GM19372 (cell line): ENCODE results near the gene AHNAK2.

Experiments
- ATAC-seq: cut with Tn5 transposase; IDR thresholded peaks from one replicate; pipeline ENCODE4 v1.9.1; 2021; ENCODE audit warnings: mild to moderate bottlenecking, low read depth, moderate library complexity; ENCODE audit not compliant: unreplicated experiment

The AHNAK2 gene

DNA sequence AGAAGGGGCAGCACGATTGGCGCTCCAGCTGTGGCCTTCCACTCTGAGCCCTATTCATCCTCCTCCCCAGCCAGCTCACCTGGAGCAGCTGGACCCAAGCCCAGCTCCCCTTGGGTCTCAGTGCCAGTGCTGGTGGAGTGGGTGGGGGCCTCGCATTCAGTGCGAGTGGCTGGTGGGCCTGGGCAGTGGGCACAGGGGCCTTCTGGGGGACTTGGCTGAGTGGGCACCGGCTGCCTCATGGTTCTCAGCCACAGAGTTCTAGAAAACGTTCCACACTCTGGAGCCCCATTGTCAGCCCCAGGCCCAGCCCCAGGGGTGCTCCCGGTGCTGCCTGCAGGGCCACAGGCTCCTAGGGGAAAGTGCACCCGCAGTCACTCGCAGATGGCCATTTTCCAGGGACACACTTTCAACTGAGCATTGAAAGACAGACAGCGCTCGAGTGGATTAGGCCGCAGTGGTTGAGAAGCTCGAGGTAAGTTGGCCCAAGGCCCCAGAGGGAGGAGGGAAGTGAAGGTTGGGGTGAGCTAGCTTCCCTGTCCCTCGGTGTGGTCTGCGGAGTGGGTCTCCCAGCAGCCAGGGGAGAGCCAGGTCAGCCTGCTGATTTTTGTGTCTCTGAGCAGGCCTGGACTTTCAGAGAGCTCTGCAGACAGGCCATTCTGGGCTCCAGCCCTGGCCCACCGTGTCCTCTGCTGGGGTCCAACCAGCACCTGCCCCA, 11.2 kb upstream of the AHNAK2 start:
- no peak for ATAC-seq

DNA sequence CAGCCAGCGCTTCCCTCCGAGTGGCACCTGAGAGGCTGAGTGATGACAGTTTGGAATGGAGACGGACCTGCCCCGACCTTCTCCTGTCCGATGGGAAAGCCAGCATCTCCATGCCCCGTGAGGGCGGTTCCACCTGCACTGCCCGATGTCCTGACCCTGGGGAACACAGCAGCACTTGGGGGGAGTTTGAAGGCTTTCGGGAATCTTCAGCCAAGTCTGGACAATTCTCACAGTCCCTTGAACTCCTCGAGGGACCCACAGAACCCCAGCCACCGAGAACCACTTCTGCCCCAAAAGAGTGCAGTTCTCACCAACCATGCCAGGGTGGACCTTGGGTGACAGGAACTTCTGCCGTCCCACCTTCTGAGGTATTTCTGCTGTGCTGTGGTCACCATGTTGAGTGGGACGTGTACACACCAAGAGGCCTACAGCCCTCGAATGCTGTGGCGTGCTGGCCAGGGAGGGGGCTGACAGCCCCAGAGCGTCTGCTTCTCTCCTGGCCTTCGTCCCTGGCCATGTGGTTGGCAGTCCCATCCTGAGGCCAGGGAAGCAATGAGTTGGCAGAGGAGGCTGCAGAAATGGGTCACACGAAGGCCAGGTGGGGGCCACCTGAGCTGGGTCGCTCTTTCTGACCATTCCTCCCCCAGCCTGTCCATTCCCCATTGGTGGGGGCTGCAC, 8.5 kb upstream of the AHNAK2 start:
- no peak for ATAC-seq

DNA sequence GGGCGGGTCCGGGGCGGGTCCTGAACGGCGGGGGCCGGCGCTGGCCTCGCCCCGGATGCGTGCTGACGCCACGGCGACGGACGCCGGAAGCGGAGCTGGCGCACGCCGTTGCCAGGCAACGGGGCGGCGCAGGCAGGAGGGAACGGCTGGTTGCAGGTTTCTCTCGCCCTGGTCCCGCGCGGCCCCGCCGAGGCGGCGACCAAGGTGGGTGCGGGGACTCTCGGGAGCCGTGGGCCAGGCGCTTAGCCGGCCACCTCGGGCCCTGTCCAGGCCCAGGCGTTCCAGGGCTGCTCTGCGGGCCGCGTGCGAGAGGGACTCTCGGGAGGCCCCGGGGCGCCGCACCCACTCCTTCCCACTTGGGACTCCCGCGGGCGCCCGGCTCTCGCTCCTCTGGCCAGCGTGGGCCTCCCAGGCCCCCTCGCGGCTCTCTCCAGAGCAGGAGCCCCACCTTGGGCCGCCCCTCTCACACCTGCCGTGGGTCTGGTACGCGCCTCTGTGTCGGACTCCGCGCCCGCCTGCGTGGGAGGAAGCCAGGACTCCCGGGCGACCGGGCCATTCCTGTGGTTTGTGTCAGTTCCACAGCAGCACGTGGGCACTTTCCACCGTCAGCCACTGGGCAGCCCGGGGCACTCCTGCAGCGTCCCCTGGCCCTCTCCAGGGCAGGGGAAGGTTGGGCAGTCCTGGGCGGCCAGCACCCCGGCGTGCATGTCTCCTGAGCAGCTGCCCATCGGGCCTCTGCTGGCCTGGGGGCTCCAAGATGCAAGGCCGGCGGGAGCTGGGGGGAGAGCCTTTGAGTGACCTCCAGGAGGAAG, 7.7 kb upstream of the AHNAK2 start, which contains the start of gene CLBA1:
Gene CLBA1 (plus strand): TSS at position 114 of the 812 bp plus-strand sequence. CDS start 644 bp downstream, at position 758.
- ATAC-seq: peak; percentile 97

DNA sequence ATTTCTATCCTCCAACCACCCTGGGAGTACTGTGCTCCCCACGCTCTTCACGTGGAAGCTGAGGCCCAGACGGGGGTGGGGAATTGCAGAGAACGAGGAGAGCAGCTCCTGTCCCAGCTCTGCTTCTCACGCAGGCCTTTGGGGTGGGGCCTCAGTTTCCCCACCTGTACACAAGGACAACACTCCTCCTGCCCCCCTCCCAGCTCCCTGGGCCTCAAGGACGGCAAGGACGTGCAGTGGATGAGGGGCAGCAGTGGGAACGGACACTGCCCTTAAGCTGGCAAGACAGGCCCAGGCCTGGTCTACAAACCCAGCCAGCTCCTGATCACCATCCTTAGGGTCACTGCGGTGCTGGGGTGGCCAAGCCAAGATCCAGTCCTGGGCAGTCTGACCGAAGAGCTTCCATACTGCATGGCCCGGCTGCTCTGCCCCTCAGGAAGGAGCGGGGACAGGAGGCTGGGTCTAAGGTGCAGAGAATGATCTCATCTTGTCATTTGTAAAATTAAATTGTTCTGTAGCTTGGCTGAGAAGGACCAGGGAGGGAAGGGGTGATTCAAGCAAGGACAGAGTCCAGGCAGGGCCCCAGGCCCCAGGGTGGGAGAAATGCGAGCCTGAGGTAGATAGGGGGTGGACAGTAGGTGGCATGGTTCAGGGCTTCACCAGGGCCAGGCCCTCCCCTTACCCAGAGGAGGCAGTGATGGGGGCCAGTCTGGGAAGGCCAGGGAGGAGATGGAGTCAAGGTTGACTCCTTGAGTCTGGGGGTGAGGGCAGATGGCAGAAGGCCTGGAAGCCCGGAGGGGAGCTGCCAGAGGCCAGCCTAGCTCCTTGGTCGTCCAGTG, 6.1 kb upstream of the AHNAK2 start:
- ATAC-seq: no peak

DNA sequence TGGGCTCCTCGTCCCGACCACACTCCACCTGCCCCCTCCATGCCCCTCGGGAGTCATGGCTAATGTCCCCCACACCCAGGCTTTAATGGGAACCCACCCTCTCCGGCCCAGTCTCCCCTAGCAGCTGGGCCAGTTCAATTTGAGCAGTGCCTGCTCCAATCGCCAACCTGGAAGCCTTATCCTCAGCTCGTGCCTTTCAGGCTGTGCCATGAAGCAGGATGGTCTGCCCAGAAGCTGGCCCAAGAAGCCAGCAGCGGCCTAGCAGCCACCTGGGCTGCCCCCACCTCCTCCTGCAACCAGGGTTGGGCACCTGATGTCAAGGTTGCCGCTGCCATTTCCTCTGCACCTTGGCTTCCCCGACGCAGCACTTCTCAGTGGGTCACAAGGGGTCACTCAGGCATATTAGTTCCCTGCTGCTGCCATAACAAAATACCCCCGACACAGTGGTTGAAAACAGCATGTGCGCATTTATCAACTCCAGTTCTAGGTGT, 5.1 kb upstream of the AHNAK2 start:
- no peak for ATAC-seq

DNA sequence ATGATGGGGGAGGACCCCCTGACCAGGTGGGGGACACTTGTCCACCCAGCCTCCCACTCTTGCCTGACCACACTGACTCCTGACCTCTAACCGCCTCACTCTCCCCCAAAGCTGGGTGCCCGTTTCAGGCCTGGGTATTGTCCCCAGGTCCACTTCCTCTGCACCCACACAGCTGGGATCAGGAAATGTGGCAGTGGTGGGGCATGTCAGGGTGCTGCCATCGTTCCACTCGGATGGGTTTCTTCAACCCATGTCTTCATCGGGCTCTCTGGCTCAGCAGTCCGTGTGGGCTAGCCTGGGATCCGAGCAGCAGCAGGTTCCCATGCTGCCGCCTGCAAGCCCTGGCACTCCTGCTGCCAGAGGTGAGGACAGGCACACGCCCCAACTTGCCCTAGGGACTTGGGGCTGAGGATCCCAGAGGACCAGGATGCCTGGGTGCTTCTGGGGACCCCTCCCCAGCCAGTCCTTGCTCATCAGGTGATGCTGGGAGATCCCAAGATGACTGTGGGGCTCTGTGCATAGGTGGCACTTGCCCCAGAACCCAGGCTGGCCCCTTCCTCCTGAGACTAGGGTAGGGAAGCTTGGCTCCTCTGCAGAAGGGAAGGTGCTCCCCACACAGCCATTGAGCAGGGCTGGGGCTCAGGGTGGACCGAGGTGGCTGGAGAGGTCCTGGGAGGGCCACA, 4.5 kb upstream of the AHNAK2 start:
- no peak for ATAC-seq

DNA sequence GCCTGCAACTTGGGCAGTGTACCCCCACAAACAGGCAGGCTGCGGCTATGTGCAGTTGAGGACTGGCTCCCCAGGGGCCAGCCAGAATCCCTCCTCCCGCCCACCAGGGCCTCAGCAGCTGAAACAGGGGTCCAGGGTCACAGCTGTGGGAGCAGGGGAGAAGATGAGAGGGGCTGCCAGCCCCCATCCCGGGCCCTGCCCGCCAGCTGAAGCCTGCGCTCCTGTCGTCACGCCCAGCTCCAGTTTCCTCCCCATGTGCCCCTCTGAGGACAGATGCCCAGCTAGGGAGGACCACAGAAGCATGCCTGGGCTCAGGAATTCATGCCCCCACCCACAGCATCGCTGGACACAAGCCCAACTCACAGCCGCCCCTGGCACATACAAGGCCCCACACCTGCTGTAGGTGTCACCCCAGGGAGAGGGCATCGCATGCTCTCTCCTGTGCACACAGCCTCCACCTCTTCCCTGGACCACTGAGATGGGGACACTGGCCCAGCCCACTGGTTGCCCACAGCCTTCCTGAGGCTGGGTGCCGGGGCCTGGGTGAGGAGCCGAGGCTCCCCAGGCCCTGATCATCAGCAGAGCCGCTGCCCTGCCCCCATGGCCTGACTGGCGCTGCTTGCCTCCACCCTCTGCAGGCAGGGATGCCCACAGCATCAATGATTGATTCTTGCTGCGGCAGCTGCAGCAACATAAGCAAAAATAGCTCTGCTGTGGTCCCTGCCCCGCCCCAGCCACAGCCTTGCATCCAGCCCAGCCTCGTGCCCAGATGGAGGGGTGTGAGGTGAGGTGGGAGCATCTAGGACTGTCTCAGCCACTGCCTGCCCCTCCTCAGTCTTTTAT, 3.7 kb upstream of the AHNAK2 start:
- no peak for ATAC-seq

DNA sequence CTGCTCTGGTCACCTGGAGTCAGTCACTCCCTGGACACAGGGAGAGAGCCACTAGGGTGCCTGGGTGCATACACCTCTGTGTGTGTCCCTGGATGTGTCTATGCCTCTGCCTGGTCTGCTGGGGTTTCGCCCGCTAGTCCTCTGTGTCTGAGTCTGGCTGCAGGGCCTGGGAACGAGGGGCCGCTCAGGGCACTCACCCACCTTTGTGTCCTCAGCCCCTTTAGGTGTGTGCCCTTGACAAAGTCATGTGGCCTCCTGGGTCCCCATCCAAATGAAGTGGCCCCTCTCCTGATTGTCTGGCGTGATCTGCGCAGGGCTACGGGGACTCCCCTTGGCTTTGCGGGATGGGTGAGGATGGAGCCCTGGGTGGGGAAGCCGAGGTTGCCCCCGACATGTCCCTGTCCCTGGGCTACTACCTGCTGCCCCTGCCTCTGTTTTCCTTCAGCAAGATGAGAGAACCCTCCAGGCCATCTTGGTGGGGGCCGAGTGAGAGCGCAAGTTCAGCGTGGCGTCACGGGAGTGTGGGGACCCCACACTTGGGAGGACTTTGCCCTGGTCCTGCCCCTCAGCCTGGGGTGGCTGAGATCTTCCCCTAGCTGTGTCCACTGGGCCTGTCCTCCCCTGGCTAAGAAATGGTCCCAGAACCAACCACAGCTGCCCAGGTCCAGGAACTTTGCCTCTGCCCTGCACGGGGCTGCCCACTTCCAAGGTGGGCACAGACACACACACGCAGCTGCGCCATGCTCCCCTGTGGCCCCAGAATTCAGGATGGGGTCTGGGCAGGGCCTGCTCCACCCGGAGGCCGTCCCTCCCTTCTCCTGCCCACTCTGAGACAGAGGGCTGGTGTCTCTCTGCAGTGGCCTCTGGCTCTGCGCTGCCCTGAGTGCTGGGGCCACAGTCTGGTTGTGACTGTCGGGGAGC, 2.7 kb upstream of the AHNAK2 start:
- no peak for ATAC-seq

DNA sequence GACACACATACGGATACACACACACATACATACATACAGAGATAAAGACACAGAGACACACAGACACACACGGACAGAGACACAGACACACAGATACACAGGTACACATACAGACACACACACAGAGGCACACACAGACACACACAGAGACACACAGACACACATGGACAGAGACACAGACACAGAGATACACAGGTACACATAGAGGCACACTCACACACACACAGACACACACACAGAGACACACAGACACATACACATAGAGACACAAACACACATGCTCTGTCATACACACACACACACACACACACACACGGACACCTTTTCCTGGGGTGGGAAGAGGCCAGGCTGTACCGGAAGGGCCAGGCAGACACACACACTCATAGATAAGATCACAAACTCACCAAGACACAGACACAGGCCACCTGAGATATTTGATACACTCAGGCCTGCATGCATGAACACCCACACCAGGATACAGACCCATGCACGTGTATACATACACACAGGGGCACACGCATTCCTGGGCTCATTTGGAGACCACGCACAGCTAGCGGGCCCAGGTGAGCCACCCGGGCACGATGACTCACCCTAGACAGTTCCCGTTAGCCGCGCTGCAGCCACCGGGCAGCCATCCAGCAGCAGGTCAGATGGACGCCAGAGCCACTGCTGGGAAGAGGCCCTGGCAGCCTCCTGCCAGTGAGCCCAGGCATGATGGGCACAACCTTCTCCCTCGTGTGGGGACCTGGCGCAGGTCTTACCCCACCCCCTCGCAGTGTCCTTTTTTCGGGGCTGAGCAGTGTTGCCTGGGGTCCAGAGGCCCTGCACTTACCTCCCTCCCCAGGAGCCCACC, 1.8 kb upstream of the AHNAK2 start:
- no peak for ATAC-seq

DNA sequence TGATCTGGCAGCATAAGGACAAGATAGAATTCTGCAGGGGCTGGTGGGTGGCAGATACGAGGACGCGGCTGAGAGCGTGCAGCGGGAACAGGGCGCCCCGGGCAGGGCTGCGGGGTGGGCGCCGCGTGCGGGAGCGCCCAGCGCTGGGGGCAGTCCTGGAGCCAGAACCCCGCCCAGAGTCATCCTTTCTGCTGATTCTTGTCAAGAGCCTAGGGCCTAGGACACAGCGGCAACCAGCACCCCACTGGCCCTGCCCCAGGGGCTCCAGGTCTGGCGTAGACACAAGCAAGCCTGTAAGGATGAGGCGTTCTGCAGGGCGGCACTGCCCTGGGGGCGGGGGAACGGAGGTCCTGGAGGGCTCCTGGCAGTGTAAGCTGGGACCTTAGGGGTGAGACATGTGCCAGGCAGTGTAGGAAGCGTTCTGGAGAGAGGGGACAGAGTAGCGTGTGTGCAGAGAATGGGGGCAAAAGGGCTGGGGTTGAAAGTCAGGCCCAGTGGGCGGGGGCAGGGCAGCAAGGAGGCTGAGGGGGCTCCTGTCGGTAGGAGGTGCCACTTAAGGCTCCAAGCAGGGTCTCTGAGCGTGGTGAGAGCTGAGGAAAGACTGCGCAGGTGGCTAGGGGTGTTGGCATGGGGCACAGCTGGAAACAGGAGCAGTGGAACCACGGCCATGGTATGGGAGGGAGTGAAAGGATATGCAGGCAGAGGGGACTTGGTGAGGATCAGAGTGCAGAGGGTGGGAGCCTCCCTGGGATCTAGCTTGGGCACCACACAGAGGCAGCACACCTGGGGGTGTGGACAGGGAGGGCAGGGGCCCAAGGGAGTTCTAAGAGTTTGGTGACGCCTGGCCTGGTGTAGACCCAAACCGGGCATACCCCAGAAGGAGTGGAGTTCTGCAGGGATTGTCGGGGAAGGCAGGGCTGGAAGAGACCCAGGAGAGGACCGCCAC, 845 bp upstream of the AHNAK2 start:
- ATAC-seq: no peak

DNA sequence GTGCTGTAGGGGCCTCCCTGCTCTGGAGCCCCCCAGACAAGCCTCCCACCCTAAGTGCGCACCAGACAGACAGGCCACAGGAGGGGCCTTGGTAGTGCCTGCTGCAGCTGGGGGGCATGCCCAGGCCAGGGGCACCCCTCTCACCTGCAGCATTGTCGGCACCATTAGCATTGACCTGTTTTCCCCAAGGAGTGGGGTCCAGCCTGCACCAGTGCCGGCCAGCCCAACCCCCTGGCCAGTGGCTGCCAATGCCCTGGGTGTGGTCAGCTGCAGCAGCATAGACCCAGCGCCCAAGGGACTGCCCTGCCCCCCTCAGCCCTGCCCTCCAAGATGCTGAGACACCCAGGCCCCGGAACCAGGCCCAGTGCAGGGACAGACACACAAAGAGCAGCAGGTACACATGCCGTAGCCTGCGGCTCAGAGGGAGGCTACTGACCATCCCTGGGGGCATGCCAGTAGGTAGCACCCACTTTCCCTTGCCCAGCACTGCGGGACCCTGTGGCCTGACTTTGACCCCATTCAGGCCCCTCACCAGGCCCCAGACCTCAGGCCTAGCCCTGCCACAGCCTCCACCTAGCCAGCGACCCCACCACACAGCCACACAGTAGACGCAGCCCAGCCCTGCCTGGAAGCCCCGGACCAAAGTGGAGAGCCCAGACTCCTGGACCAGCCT, 1.0 kb downstream of the AHNAK2 start:
- ATAC-seq: no peak

DNA sequence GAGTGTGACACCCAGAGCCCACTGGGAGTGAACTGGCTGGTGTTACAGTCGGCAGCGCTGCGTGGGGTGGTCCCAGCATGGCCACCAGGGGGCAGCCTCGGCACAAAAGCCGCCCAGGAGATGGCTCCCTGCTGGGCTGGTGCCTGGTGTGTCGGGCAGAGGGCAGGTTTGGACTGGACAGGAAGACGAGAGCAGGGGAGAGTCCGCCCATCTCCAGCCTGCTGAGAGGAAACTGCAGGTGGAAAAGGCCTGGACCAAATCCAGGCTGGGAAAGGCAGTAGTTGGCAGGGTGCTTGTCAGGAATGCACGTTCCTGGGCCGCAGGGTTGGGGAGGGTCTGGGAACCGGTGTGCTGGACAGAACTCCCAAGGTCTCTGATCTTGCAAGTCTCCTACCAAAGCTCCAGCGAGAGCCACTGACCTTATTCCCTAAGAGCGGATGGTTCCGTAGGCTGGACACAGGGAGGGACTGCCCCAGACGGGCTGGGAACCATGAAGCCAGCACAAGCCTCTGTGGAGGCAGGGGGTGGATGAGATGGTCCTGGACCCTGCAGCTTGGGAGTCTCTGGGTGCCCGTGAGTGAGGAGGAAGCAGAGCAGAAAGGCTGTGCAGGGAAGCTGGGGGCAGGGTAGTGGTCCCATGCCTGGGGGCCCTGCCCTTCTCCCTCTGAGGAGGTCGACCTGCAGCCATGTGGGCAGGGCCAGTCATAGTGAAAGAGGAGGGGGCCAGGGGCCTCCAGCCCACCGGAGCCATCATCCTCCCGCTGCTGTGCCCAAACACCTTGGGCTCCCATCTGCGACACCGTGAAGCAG, 1.8 kb downstream of the AHNAK2 start:
- peak; percentile 69 for ATAC-seq

DNA sequence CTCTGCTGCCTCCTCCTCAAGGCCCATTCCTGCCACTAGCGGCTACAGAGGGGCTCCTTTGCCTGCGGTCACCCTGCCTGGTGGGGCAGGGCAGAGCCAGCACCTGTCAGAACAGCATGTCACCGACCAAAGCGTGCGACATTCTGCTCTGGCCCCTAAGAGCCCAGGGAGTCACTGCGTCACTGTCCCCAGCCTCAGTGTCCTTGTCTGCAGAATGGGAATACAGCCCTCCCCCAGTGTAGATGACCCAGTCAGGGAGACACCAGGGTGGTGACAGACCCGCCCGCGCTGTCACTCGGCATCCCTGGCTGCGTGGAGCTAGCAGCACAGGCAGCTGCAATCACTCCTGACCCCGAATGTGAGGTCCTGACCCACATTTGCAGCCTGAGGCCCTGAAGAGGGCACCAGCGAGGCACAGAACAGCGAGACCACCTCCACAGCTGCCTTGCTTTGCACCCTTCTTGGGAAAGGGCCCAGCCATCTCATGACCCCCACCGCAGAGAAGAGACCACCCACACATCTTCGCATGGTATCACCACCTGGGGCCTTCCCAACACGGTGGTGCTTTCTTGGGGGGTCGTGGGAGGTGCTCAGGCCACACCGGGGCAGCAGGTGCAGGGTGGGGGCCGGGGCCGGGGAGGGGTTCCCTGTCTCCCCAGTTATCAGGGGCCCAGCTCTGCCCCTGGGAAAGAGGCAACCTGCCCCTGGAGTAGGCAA, 2.5 kb downstream of the AHNAK2 start:
- no peak for ATAC-seq
